ENCODE results near the gene MOGAT2. TPM values are rescaled to one million over a fixed set of nuclear protein-coding genes. Genes with fewer than 3 reads are reported as not detected.
A peak's percentile ranks its signal among the peaks of the same experiment; 100 is the strongest.

Gene MOGAT2
- total and polyA plus RNA-seq, 2 of the 13 experiments (the other 11 are each of a cell fraction or from before 2014, with no cell fraction given): 27.2 to 27.8 TPM

- H3K9me3 ChIP-seq (ENCODE audit: low read length): no peaks in the 10 kb centered on the region
- ChIA-PET POLR2A (no interaction called here), CTCF (ENCODE audit: low intra/inter-chr PET ratio, low total read pairs) (no interaction called here)
- no peak overlapping the region for H3K4me3 ChIP-seq (replicated peaks in 1 of 3; ENCODE audit: insufficient read depth in 1 of 3, low read depth in 2 of 3, low read length in 3 of 3)
- no peaks in the 10 kb centered on the region for H3K36me3 ChIP-seq (replicated peaks in 1 of 2; ENCODE audit: control insufficient read depth in 1 of 2, insufficient read depth in 2 of 2, low read length in 2 of 2)
- no TSS peak for BruUV-seq (replicated peaks)
- H3K4me1 ChIP-seq (ENCODE audit: insufficient read depth, low read length): peaks cover 13% of the 10 kb centered on the region
- no peak overlapping the region for H2AFZ ChIP-seq (ENCODE audit: low read length)
- no peaks in the 10 kb centered on the region for H3K79me2 ChIP-seq (ENCODE audit: insufficient read depth, low read length)
- in situ Hi-C loops (cut with HindIII; ENCODE audit: extremely low pct_ligation_motif_present, low pct_unique_long_range_greater_than_20kb) (no loop called here), intact Hi-C loops (cut with micrococcal nuclease; ENCODE audit: unreplicated experiment) (no loop called here)
- DNase-seq (ENCODE audit: low spot score) (no peak), FAIRE-seq (peak; percentile 23), ATAC-seq (peak; percentile 78)
- H3K27me3 ChIP-seq (ENCODE audit: control insufficient read depth in 1 of 2, insufficient read depth in 2 of 2, low read length in 2 of 2): no peaks in the 10 kb centered on the region
- H3K4me2 ChIP-seq (ENCODE audit: low read depth, low read length): no peak overlapping the region
- 5% methylated on average over 4 of the region's 4 CpGs for WGBS (ENCODE audit: low lambda C conversion rate)
- no peak overlapping the region for H3K27ac ChIP-seq (ENCODE audit: extremely low read length, insufficient read depth, low read length)
- H3K9ac ChIP-seq (ENCODE audit: insufficient read depth, low read depth, low read length): no peak overlapping the region
- H4K20me1 ChIP-seq (ENCODE audit: insufficient read depth, low read length): no peaks in the 10 kb centered on the region
- TF ChIP-seq ZBTB49 (CRISPR knock-in tag; IDR thresholded peaks at IDR 0.05; ENCODE audit: borderline replicate concordance) (no peak), GMEB1 (CRISPR knock-in tag; IDR thresholded peaks at IDR 0.05; ENCODE audit: borderline replicate concordance) (no peak), KAT7 (CRISPR knock-in tag; IDR thresholded peaks at IDR 0.05; ENCODE audit: borderline replicate concordance) (no peak), SIN3B (IDR thresholded peaks at IDR 0.05; ENCODE audit: low read length) (no peak), MAZ (IDR thresholded peaks at IDR 0.05; ENCODE audit: borderline replicate concordance, low read depth, low read length) (no peak), MAZ (CRISPR knock-in tag; IDR thresholded peaks at IDR 0.05; ENCODE audit: low read depth) (no peak), HIVEP1 (CRISPR knock-in tag; IDR thresholded peaks at IDR 0.05) (no peak), SRSF1 (optimal IDR thresholded peaks at IDR 0.05; ENCODE audit: low read depth, low read length) (no peak), BORCS8-MEF2B (CRISPR knock-in tag; IDR thresholded peaks at IDR 0.05) (no peak), TEAD3 (CRISPR knock-in tag; optimal IDR thresholded peaks at IDR 0.05; ENCODE audit: borderline replicate concordance) (peak; percentile 57), HNF4A (CRISPR knock-in tag; IDR thresholded peaks at IDR 0.05) (peak; percentile 57), YY1 (IDR thresholded peaks at IDR 0.05; ENCODE audit: insufficient read depth, insufficient replicate concordance, low read depth, low read length) (no peak), CBX2 (IDR thresholded peaks at IDR 0.05; ENCODE audit: low read depth, low read length) (no peak), CBX2 (CRISPR knock-in tag; IDR thresholded peaks at IDR 0.05; ENCODE audit: low read depth) (no peak), ZNF264 (CRISPR knock-in tag; IDR thresholded peaks at IDR 0.05) (no peak), ZNF800 (CRISPR knock-in tag; IDR thresholded peaks at IDR 0.05) (no peak), KLF11 (CRISPR knock-in tag; IDR thresholded peaks at IDR 0.05) (no peak), PHB2 (IDR thresholded peaks at IDR 0.05; ENCODE audit: partially characterized antibody) (no peak)
Measured at GRCh38 chr11:75697906-75698581, 19.6 kb upstream of the MOGAT2 start.
